Fibroblast of skin of abdomen (primary cell): ENCODE data around the gene C6orf120.
"Not testable (repeated sequence)": the region's sequence is repeated elsewhere in the genome, so short reads cannot be mapped to it uniquely, and the experiment has no call there.

ENCODE experiments used
- DNase-seq: peaks from one replicate; pipeline ENCODE4 v3.0.0-alpha.2; 2013

Gene C6orf120

DNA sequence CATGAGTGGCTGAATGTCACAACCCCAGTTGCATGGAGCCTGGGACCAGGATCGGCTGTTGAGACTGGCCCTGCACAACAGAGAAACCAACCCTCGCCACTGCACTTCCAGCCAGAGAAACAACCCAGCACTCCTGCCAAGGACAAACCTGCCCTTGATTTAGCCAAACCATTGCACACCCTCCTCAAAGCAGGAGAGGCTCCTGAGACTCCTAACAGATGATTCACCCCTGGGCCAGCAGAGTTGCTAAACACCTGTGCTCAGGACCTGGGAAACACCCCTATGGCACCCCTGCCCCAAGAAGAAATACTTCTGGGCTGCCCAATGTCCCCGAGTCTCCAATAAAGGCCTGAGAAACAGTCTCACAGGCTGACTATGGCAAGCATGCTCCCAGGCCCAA, 17.9 kb upstream of the C6orf120 start:
- no peak for DNase-seq

GRCh38 chr6:169685860-169686259, 16.1 kb upstream of the C6orf120 start:
- no peak for DNase-seq

DNA sequence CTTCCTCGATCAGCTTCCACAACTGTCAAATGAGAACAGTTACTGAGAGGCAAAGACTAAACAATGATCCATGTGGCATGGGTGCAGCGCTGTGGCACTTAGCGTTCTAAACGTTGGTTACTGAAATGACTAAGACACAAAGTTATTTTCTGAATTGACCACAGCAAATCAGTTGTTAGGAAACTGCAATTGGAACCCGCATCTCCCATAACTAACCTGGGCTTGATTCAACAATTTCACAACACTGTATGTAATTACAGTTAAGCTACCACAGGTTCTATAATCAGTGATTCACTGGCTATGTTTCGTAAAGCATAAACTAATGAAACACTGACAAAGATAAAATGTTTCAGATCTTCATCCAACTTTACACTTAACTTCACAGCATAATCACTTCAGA, 12.6 kb upstream of the C6orf120 start:
- peak; percentile 17 for DNase-seq

GRCh38 chr6:169691260-169691659, 10.7 kb upstream of the C6orf120 start:
- no peak for DNase-seq

DNA sequence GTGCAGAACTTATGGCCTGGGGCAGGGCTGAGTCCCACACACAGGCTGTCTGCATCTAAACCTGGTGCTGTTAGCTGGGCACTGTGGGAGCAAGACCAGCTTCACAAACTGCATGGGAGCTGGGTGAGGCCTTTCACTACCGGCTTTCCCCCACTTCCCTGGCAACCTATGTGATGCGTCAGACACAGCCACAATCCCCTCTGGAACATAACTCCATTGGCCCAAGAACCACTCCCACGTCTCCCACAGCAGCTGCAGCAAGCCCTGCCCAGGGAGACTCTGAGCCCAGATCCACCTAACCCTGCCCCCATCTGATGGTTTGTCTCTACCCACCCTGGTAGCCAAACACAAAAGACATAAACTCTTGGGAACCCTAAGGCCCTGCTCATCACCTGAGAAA, 9.4 kb upstream of the C6orf120 start:
- no peak for DNase-seq

- no peak for DNase-seq
These were observed 6.8 kb upstream of the C6orf120 start for GRCh38 chr6:169695131-169695530.

- not testable (repeated sequence) for DNase-seq
These were observed 4.8 kb upstream of the C6orf120 start for GRCh38 chr6:169697115-169697514.

DNA sequence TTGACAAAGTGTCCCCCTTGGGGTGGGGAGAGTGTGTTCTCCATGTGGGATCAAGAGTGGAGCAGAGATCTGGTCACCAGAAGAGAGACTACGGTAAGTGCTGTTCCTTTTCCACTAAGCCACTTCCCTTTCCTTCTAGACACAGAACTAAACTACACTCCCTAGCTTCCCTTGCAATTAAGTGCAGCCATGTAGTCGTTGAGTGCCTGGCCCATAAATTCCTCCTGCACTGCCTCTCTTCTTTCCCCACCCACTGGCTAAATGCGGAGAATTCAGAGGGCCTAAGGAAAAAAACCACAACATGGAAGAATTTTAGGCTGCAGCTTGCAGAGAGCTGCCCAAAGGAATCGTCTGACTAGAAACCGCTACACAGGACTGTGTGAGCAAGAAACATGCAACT, 1.6 kb upstream of the C6orf120 start:
- DNase-seq = peak; percentile 64

GRCh38 chr6:169701311-169701953, 494 bp upstream of the C6orf120 start:
- no peak for DNase-seq

DNA sequence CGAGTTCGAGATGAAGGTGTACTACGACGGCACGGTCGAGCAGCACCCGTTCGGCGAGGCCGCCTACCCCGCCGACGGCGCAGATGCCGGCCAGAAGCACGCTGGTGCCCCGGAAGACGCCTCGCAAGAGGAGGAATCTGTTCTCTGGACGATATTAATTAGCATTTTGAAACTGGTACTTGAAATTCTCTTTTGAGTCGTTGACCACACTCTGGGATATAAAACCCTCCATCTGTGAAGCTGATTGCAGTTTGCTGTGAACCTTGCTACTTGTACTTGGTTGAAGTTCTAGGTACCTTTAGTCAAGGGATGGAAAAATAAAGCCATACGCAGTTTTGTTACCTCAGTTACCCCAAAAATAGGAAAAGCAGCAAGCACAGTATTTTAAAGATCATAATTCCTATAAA, 917 bp downstream of the C6orf120 start:
- no peak for DNase-seq

GRCh38 chr6:169707772-169708171, 5.8 kb downstream of the C6orf120 start:
- no peak for DNase-seq

DNA sequence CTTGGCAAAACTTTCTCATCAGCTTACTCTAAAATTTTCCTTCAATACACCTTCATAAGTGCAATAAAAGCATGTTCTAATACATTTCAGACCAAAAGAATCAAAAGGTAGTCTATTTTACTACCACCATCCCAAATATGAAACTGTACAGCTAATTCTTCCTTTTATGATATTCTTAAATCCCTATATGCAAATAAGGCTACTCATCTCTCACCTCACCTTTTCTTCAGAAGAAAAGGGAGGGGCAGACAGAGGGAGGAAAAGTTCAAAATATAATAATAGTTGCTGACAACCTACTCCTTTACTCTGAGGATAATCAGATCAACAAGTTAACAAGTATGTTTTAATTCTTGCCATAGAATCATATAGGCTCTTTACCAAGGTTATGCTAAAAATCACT, 7.4 kb downstream of the C6orf120 start:
- DNase-seq = no peak

DNA sequence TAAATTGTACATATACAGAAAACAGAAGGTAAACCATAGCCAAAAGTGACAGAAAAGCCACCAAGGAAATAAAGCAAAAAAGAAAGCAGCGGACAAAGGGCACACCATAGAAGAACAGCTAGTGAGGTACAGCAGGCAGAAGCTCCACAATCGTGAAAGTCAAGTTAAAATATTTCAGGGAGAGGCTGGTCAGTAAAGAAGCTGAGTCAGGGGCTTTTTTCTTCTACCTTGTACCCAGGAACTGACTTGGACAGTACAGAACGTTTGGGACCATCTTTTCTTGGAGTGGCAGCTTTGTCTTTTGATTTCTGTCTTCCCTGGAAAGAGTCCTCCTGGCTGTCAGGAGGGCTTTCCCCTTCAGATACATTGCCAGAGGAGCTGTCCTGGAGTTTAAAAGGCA, 8.1 kb downstream of the C6orf120 start:
- no peak for DNase-seq

DNA sequence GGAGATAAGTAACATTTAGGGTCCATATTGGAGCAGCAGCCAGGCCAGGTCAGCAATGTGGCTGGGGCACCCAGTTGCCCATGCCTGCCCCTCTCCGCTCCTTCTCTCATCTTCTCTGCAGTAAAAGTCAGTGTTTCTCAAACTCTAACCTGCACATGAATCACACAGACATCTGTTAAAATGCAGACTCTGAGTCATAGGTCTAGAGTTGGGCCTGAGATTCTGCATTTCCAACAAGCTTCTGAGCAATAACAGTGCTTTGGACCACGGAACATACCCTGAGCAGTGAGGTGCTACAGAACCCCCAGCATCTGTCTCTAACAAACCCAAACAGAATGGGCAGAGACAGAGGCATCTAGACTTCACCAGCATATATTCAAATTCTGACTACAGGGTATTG, 12.3 kb downstream of the C6orf120 start:
- no peak for DNase-seq

- DNase-seq = no peak
These were observed 12.7 kb downstream of the C6orf120 start for GRCh38 chr6:169714595-169714994.

- DNase-seq = no peak
These were observed 17.2 kb downstream of the C6orf120 start for GRCh38 chr6:169719117-169719516.

- no peak for DNase-seq
These were observed 18.4 kb downstream of the C6orf120 start for GRCh38 chr6:169720207-169720855.

GRCh38 chr6:169722362-169723199, 20.7 kb downstream of the C6orf120 start:
- DNase-seq = peak; percentile 58

DNA sequence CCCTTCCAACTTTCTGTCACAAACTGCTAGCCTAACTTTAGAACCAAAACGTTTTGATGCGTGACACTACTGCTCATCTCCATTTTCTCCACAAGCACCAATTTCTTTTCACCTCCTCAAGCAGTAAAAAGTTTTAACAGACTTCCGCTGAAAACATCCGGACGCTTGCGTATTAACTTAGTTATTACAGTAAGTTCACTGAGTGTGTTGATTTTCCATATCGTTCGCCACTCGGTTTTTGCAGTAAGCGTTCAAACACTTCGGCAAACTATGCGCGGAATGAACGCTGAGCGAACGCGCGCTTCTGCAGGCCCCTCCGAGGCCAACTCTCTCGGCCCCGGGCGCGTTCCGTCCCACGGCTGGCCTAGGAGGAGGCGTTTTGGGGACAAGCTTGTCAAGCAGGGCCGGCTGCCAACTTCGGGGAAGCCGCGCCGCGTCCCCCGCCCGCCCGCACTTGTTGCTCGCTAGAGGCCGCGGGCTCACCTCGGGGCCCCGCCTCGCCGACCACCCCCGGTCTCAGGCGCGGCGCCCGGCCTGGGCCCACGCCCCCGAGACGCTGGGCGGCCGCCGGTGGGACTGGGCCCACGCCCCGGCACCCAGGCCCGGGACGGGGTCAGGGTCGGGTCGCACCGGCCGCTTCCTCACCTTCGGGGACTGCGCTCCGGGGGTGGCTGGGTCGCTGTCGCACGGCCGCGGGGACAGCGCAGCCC, 21.4 kb downstream of the C6orf120 start:
- peak; percentile 64 for DNase-seq

- peak; percentile 31 for DNase-seq
These were observed 22.1 kb downstream of the C6orf120 start for GRCh38 chr6:169723991-169724493.

GRCh38 chr6:169724494-169725124, 22.7 kb downstream of the C6orf120 start, which contains the start of gene PHF10:
Gene PHF10, minus strand, starts transcription at chr6:169724500. Its CDS starts 569 bp downstream, at chr6:169723931.
- DNase-seq = peak; percentile 43
